Brain pericyte (primary cell): Measurements from ENCODE around the gene NFATC1.

Source experiments
- DNase-seq: peaks from one replicate; pipeline ENCODE4 v3.0.0-alpha.2; 2012; ENCODE audit warnings: low read depth, low spot score

NFATC1 gene

DNA sequence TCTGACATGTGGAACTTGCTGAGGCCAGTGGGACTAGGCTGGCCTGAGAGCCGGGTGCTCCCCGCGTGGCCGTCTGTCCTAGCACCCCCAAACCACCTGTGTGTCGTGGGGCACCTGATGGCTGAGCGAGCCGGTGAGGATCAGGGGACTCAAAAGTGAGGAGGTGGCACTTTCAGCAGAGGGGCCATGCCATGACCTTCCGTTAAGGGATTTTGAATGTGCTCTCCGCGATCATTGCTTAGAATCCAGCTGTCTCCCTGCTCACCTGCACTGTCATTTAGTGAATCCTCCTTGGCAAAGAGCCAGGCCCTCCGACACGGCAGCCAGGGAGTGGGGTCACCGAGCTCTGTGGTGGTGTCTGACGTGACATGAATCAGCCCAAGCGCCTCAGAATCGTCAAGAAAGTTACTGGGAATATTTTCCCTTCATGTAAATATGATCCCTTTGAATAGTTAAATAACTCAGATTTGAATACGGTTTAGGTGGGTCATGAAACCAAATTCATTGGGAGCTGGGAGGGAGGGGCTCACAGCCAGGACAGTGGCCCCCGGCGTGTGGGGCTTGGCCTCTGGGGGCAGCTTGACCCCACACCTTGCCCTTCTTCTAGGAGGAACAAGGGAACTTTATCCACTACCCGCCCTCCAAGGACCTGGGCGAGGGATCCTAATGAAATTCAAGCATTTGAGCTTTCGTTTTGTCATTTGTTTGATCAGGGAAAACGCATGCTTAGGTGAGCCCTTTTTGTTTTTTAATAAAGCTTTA is 9.5 kb downstream of the NFATC1 start:
- no peak for DNase-seq

DNA sequence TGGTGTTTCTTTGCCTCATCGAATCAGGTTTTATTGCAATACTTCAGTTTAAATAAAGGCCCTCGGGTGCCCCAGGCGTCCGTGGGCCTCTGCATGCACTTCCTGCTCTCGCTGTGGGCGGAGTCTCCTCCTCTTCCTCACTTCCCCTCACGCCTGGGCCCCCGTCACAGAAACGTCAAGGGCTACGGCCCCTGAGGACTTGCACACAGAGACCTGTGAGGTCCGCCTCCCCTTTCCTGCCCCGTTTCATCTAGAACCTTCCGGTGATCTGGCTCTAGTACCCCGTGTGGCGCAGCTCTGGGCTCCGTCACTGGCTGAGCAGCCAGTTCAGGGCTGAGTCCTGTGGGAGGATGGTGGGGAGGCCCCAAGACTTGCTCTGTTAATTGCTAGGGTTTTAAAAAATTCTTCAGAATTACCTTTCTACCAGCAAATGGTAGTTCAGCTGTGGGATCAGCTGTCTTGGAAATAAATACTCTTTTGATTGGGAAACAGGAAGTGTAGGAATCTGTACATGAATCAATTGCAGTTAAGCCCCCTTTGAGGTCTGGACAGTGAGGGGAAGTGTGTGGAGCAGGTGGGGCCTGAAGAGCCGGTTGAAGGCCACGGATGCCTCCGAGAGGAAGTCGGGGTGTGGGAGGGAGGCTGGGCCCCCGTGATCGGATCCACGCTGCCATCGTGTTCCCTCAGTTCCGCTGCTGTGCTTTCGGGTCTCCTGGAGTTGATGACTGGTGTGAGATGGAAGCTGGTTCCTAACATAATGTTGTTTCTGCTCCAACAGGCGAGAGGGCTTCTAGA is 10.2 kb downstream of the NFATC1 start:
- no peak for DNase-seq

DNA sequence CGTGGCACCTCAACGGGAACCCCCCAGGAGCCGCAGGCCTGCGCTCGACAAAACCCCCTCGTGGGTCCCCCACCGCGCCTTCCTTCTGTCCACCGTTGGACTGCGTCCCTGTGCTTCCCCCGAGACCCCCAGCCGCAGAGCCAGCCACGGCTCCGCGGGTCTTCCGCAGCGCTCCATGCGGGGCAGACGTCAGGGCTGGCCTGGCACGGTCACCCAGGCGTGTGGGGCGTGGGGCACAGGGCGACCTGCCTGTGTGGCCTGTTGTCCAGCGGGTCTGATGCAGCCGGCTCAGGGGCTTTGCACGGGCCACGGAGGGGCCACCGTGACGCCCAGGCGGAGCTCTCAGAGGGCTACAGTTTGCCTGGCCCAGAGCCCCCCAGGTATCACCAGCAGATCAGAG is 11.0 kb downstream of the NFATC1 start:
- DNase-seq, result no peak

DNA sequence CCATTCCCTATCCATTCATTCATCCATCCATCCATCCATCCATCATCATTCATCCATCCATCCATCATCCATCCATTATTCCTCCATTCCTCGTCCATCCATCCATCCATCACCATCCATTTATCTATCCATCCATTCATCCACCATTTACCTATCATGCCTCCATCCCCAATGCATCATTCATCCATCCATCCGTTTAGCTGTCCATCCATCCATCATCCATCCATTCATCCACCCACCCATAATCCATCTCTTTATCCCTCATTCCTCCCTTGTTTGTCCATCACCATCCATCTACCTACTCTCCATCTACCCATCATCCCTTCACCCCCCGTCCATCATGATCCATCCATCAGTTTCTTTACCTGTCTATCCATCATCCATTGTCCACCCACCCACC is 13.6 kb downstream of the NFATC1 start:
- DNase-seq, result no peak

DNA sequence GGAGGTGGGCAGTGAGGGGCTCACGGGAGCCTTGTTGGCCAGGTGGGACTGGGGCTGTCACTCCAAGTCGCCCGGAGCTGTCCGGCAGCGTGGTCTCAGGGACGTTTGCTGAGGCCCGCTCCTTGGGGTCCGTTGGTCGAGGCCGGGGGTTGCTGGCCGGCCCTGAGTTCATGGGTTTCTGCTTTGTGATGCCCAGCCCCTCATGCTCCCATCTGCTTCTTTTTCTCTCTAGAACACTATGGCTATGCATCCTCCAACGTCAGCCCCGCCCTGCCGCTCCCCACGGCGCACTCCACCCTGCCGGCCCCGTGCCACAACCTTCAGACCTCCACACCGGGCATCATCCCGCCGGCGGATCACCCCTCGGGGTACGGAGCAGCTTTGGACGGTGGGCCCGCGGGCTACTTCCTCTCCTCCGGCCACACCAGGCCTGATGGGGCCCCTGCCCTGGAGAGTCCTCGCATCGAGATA is 14.5 kb downstream of the NFATC1 start:
- DNase-seq, result no peak

DNA sequence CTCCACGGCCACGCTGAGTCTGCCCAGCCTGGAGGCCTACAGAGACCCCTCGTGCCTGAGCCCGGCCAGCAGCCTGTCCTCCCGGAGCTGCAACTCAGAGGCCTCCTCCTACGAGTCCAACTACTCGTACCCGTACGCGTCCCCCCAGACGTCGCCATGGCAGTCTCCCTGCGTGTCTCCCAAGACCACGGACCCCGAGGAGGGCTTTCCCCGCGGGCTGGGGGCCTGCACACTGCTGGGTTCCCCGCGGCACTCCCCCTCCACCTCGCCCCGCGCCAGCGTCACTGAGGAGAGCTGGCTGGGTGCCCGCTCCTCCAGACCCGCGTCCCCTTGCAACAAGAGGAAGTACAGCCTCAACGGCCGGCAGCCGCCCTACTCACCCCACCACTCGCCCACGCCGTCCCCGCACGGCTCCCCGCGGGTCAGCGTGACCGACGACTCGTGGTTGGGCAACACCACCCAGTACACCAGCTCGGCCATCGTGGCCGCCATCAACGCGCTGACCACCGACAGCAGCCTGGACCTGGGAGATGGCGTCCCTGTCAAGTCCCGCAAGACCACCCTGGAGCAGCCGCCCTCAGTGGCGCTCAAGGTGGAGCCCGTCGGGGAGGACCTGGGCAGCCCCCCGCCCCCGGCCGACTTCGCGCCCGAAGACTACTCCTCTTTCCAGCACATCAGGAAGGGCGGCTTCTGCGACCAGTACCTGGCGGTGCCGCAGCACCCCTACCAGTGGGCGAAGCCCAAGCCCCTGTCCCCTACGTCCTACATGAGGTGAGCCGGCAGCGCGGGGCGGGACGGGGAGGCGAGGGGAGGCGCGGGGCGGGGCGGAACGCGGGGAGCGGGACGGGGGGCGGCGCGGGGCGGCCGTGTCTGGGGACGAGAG is 15.2 kb downstream of the NFATC1 start:
- no peak for DNase-seq

DNA sequence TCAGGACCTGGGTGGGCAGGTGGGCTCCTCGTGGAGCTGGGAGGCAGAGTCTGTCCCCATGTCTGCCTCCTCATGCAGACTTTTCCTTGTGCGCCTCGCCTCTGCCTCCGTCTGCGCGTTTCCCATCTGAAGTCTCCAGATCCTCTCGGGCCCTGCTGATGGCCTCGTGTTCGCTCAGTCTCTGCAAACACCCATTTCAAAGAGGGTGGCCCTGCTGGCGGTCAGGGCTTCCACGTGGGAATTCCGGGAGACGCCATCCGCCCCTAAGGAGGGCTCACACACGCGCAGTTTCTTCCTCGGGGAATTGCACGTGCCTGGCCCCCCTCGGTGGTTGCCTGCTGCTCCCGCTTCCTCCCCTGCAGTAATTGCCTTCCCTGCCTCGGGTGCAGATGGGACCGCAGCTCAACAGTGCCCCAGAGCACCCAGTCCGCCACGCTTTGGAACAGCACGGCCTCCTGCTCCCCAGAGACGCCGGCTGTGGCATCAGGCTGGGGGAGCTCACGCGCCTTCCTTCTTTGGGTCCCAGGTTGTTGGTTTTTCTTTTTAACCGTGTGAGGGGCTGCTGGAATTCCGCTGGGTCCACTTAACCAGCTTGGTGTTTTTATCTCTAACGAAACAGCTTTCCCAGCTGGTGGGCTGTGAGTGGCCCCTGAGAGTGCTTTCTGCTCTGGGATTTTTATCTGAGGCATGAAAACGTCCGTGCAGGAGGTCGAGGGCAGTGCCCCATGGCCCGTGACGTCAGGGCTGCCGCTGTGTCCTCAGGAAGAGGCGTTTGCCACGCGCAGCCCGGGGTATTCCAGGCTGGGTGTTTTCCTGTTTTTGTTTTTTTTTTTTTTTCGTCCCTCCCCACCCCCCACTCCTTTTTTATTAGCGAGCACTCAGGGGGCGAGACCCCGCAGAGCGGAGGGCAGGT is 16.1 kb downstream of the NFATC1 start:
- DNase-seq, result no peak

DNA sequence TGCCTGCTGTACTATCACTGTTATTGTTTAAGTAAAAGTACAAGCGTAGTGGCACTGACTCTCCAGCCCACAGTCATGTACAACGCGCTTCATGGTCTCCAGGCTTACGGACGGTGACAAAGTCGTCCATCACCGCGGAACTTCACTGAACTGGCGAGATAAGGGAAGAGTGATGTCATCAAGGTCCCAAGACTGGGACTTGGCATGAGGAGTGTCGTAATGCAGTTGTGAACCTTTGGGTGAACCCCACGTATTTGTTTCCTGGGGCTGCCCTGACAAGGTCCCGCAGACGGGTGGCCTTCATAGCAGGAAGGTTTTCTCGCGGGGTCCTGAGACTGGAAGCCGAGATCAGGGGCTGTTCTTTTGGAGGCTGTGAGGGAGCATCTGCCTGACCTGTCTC is 17.3 kb downstream of the NFATC1 start:
- no peak for DNase-seq

DNA sequence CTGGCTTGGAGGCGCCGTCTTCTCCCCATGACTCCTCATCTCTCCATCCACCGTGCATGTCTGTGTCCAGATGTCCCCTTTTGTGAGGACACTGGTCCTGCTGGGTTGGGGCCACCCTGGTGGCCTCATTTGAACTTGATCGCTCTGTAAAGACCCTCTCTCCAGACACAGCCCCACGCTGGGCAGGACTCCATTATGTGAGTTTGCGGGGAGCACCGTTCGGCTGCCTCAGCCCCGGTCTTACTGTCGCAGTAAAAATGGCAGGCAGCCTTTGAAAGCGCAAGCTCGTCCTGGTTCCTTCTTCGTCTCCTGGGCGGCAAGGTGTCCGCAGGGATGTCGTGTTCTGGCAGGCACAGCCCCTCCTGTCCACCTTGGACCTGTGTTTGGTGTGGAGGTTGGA is 17.7 kb downstream of the NFATC1 start:
- DNase-seq, result no peak

DNA sequence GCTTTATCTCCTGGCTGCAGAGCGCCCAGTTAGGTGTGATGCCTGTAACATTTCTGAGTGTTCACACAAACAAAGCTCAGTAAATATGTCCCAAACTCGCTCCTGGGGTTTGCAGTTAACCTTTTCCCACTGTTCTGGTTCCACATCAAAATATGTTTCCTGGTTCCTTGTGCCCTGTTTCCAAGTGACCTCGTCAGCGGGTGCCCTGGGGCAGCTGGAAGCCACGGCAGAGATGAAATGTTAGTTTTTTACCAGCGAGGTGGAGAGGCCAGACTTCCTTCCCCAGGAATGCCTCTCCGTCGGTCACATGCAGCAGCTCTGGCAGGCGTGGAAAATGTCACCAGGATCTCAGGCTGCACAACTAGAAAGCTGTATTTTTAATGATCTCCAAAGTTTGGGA is 18.2 kb downstream of the NFATC1 start:
- DNase-seq, result no peak

DNA sequence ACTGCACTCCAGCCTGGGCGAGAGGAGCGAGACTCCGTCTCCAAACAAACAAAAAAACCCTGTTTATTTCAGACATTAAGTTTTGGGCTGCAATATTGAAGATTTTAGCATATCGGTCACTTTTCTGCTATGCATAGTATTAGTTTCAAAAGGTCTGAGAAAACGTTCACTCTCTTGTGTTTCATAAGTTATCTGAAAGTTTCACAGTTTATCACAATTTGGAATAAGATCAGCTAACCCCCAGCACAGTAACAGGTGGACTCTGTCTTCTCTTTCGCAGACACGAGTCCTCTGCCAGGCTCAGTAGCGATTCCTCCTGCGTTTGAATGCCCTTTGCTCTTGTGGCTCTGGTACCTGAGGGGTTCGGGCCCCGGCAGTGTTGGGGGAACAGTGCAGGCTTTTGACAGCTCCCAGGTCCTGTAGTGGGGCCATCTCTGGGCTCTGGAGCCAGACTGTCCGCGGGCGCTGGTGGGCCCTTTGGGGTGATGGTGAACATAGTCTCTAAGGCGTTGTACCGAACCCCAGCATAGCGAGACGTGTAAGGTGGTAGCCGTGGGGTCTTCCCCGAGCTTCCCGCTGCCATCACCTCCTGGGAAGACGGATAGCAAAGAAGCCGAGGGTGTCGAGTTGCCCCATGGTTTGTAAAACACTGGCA is 20.4 kb downstream of the NFATC1 start:
- no peak for DNase-seq

DNA sequence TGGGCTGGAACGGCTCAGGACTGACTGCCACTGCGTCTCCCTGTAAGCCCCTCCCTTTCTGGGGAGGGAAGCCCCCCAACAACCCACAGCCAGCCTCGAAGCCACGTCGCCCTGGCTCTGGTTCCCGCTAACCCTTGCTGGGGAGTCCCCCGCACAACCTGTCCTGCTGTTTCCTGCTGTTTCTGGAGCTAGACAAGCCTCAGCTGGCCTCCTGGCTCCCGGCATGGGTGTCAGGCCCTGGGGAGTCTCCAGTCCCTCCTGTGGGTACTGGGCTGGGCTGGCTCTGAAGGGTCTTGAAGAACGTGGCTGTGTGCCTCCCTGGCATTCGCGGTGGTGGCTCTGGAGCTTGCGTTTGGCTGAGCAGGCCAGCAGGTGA is 20.9 kb downstream of the NFATC1 start:
- DNase-seq, result no peak

DNA sequence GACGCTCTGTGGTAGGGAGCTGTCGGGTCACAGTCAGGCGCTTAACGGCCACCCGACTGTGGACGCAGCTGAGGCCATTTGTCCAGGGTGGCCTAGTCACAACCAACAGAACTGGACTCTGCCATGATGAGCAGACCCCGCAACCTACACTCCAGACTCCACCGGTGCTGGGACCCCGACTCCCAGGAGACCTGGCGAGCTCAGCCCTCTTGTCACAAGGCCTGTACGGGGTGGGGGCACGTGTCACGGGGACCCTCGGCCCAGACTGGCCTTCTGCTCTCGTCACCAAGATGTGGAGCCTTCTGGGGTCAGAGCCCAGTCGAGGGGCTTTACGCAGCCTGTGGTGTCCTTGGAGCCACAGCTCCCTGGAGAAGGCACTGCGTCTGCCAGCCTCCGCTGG is 22.5 kb downstream of the NFATC1 start:
- DNase-seq, result no peak

DNA sequence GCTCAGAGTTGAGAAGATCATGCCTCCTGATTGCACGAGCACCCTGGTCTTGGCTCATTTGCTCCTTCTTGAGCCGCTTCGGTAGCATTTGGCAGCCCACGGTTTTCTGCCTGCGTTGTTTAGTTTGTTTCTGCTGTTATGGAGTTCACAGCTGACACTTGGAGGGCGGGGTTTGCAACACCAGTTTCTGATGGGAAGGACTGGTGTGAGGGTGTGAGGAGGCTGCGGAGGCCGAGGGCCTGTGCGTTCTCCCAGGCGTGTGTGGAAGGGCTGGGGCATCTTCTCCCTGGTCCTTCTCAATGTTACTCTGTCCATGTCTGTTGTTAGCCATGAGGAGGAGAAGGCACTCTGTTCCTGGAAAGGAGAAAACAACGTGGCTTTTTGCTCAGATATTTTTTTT is 22.9 kb downstream of the NFATC1 start:
- DNase-seq, result no peak

DNA sequence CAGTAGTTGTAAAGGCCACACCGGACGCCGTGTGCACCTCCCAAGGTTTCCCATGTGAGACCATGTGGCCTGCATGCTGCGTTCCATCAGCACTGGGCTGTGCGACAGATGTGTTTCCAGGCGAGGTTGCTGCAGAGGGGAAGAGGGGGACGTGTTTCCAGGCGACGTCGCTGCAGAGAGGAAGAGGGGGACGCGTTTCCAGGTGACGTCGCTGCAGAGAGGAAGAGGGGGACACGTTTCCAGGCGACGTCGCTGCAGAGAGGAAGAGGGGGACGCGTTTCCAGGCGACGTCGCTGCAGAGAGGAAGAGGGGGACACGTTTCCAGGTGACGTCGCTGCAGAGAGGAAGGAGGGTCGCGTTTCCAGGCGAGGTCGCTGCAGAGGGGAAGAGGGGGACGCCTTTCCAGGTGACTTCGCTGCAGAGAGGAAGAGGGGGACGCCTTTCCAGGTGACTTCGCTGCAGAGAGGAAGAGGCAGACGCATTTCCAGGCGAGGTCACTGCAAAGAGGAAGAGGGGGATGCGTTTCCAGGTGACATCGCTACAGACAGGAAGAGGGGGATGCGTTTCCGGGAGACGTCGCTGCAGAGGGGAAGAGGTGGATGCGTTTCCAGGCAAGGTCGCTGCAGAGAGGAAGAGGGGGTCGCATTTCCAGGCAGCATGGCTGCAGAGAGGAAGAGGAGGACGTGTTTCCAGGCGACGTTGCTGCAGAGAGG is 24.5 kb downstream of the NFATC1 start:
- DNase-seq, result no peak

DNA sequence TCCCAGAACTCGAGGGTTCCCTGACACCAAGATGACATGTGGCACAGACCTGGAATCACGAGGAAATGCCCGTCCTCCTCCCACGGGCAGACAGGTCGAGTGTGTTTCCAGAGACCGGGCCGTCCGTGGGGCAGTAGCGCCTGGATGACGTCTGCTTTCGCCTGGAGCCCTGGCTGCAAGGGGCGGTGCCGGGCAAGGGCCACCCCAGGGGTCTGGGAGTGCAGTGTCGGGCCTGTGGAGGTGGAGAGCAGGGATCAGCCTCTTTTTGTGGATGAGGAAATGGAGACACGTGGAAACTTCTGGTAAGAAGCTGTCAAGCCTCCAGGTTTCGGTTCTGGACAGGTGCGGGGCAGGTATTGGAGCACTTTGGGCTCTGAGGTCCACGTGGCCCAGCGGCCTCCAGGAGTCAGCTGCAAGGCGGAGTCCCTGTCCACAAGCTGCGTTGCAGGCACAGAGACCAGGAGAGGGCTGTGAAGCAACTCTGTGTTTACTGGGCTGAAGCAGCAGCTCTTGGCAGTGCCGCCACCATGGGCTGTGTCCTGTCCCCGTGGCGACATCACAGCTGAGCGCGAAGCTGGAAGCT is 25.6 kb downstream of the NFATC1 start:
- DNase-seq, result no peak

DNA sequence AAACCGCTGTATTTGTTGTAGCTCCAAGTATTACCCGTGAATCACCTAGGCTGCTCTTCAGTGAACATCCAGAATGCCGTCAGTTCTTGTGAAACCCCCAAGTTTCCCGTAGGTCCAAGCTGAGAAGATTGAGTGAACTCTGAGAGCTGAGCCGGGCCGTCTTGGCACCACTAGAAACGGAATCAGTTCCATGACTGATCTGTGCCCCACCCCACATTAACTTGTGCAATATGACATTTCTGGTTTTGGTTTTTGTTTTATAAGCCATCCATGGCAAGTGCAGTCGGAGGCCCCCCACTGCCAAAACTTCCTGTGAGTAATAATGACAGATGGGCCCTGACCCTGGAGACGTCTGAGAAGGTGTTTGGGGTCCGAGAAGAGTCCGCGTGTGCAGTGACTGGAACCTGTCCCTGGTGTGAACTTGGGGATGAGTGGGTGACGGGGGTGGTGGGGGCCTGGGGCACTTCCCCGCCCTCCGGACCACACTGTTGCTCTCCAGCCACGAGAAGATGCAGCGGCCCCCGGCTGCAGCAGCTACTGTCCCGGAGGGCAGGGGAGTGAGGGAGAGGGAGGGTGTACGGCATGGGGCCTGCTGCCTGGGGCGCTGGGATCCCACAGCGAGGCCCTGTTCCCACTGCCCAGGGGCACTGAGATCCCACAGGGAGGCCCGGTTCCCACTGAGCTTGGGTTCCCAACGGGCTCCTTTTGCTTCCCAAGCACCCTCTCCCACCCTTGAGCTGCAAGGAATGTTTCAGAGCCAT is 26.5 kb downstream of the NFATC1 start:
- no peak for DNase-seq

DNA sequence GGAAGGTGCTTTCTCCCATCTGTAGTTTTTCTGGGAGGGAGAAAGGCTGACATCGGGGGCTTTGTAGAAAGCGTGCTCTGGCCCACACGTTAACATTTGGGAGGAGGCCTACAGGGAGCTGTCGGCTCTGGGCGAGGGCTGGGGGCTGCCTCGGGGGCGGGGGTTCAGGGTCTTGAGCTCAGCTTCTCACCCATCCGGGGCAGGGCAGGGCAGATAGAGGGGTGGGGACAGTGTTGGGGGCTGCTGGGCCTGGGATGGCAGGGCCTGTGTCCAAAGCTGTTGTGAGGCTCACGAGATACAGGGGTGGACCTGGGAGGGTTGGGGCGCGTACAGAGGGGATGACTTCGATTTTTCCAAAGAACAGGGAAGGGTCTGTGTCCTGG is 27.0 kb downstream of the NFATC1 start:
- DNase-seq, result no peak
